Measurements from ENCODE around the gene GRM7. TPM values are rescaled to one million over a fixed set of nuclear protein-coding genes. Genes with fewer than 3 reads are reported as not detected.
A peak's percentile ranks its signal among the peaks of the same experiment; 100 is the strongest.

Gene GRM7
- total and polyA plus RNA-seq, 2 donors (not counting 1 experiment from before 2014, with no cell fraction given): not detected

DNA sequence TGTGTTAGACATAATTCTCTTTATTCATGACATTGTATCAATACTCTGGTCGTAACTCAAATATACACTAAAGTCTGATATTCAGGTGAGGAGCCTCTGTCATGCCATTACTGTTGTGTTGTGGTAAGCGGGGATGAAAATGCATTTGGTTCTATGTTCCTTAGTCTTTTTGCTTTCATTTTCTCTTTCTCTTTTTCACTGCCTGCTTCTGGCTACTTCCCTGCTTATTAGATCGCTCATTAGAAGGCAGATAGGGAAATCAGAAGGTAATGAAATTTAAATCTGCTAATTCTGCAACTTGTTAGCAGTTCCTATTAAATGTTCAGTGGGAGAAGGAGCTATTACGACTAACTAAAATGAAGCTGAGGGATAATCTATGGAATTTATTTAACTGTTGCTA lies 345.0 kb downstream of the GRM7 start:
- no peaks in the 10 kb centered on the region for H3K4me1 ChIP-seq (ENCODE audit: control insufficient read depth, extremely low read depth, insufficient read depth, low read length)
- H3K36me3 ChIP-seq (ENCODE audit: control insufficient read depth, insufficient read depth, low read length): no peaks in the 10 kb centered on the region
- H3K27me3 ChIP-seq (ENCODE audit: control insufficient read depth, insufficient read depth, low read length): no peaks in the 10 kb centered on the region
- H3K9me3 ChIP-seq (ENCODE audit: control insufficient read depth, insufficient read depth, low read depth, low read length): no peaks in the 10 kb centered on the region
- no peaks in the 10 kb centered on the region for H4K20me1 ChIP-seq (ENCODE audit: control insufficient read depth, extremely low read depth, insufficient read depth, low read length)
- no peak for DNase-seq (ENCODE audit: low read depth in 2 of 2)
- no peak overlapping the region for H3K9ac ChIP-seq (ENCODE audit: insufficient read depth, low read length)
- H3K27ac ChIP-seq (ENCODE audit: insufficient read depth, low read length): no peak overlapping the region
- peak overlapping the region in 1 of 4 experiments; percentile 5 for H3K4me3 ChIP-seq (replicated peaks in 1 of 4; ENCODE audit: control extremely low read depth in 1 of 4, insufficient read depth in 1 of 4, low read depth in 3 of 4, low read length in 4 of 4)
- no peak overlapping the region for H2AFZ ChIP-seq (ENCODE audit: low read length)
- no peaks in the 10 kb centered on the region for H3K79me2 ChIP-seq (ENCODE audit: control insufficient read depth, insufficient read depth, low read length)
- H3K4me2 ChIP-seq (ENCODE audit: extremely low read depth, insufficient read depth, low read length): no peak overlapping the region
- TF ChIP-seq, protein P1, sequence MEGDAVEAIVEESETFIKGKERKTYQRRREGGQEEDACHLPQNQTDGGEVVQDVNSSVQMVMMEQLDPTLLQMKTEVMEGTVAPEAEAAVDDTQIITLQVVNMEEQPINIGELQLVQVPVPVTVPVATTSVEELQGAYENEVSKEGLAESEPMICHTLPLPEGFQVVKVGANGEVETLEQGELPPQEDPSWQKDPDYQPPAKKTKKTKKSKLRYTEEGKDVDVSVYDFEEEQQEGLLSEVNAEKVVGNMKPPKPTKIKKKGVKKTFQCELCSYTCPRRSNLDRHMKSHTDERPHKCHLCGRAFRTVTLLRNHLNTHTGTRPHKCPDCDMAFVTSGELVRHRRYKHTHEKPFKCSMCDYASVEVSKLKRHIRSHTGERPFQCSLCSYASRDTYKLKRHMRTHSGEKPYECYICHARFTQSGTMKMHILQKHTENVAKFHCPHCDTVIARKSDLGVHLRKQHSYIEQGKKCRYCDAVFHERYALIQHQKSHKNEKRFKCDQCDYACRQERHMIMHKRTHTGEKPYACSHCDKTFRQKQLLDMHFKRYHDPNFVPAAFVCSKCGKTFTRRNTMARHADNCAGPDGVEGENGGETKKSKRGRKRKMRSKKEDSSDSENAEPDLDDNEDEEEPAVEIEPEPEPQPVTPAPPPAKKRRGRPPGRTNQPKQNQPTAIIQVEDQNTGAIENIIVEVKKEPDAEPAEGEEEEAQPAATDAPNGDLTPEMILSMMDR (conservative IDR thresholded peaks at IDR 0.05 in 1 of 2, IDR thresholded peaks at IDR 0.05 in 1 of 2; ENCODE audit: low read depth in 1 of 2, low read length in 2 of 2): no peak
- no peak for TF ChIP-seq EZH2 (IDR thresholded peaks at IDR 0.05; ENCODE audit: low read length, missing control alignments)

DNA sequence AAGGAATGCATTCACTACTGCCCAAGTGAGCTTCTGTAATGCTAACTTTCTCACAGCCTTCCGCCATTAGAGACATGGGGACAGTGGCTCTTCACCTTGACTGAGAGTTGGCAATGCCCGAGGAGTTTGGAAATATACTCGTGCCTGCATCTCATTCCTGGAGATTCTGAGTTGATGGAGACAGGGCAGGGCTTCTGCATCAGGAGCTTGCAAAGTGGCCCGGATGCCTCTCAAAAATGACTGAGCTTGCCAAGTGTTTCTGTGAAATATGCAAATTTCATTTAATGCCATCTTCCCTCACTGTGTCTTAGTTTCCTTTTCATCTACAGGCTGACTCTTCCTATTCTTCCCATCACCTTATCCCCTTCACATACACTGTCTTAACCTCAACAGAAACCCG lies 346.2 kb downstream of the GRM7 start:
- no peak overlapping the region for H3K4me3 ChIP-seq (replicated peaks in 1 of 4; ENCODE audit: control extremely low read depth in 1 of 4, insufficient read depth in 1 of 4, low read depth in 3 of 4, low read length in 4 of 4)

GRCh38 chr3:7207928-7208327 lies 347.0 kb downstream of the GRM7 start:
- Histone ChIP-seq H3K4me2 (ENCODE audit: extremely low read depth, insufficient read depth, low read length) (no peak overlapping the region), H3K36me3 (ENCODE audit: control insufficient read depth, insufficient read depth, low read length) (no peaks in the 10 kb centered on the region), H3K9ac (ENCODE audit: insufficient read depth, low read length) (no peak overlapping the region), H3K4me1 (ENCODE audit: control insufficient read depth, extremely low read depth, insufficient read depth, low read length) (no peaks in the 10 kb centered on the region), H2AFZ (ENCODE audit: low read length) (no peak overlapping the region), H3K27ac (ENCODE audit: insufficient read depth, low read length) (no peak overlapping the region), H3K4me3 (replicated peaks in 1 of 4; ENCODE audit: control extremely low read depth in 1 of 4, insufficient read depth in 1 of 4, low read depth in 3 of 4, low read length in 4 of 4) (no peak overlapping the region), H3K9me3 (ENCODE audit: control insufficient read depth, insufficient read depth, low read depth, low read length) (no peaks in the 10 kb centered on the region), H3K79me2 (ENCODE audit: control insufficient read depth, insufficient read depth, low read length) (no peaks in the 10 kb centered on the region), H3K27me3 (ENCODE audit: control insufficient read depth, insufficient read depth, low read length) (no peaks in the 10 kb centered on the region), H4K20me1 (ENCODE audit: control insufficient read depth, extremely low read depth, insufficient read depth, low read length) (no peaks in the 10 kb centered on the region)
- DNase-seq (ENCODE audit: low read depth in 2 of 2): no peak
- TF ChIP-seq, protein P1 (conservative IDR thresholded peaks at IDR 0.05 in 1 of 2, IDR thresholded peaks at IDR 0.05 in 1 of 2; ENCODE audit: low read depth in 1 of 2, low read length in 2 of 2): no peak
- TF ChIP-seq EZH2 (IDR thresholded peaks at IDR 0.05; ENCODE audit: low read length, missing control alignments): no peak

More for the DNA sequence above, 346.2 kb downstream of the GRM7 start:
- Histone ChIP-seq H4K20me1 (ENCODE audit: control insufficient read depth, extremely low read depth, insufficient read depth, low read length) (no peaks in the 10 kb centered on the region), H3K27me3 (ENCODE audit: control insufficient read depth, insufficient read depth, low read length) (no peaks in the 10 kb centered on the region), H3K9me3 (ENCODE audit: control insufficient read depth, insufficient read depth, low read depth, low read length) (no peaks in the 10 kb centered on the region), H3K36me3 (ENCODE audit: control insufficient read depth, insufficient read depth, low read length) (no peaks in the 10 kb centered on the region), H3K79me2 (ENCODE audit: control insufficient read depth, insufficient read depth, low read length) (no peaks in the 10 kb centered on the region), H3K27ac (ENCODE audit: insufficient read depth, low read length) (no peak overlapping the region), H2AFZ (ENCODE audit: low read length) (no peak overlapping the region), H3K4me1 (ENCODE audit: control insufficient read depth, extremely low read depth, insufficient read depth, low read length) (no peaks in the 10 kb centered on the region), H3K4me2 (ENCODE audit: extremely low read depth, insufficient read depth, low read length) (no peak overlapping the region), H3K9ac (ENCODE audit: insufficient read depth, low read length) (no peak overlapping the region)
- TF ChIP-seq, protein P1 (conservative IDR thresholded peaks at IDR 0.05 in 1 of 2, IDR thresholded peaks at IDR 0.05 in 1 of 2; ENCODE audit: low read depth in 1 of 2, low read length in 2 of 2): no peak
- TF ChIP-seq EZH2 (IDR thresholded peaks at IDR 0.05; ENCODE audit: low read length, missing control alignments): no peak
- DNase-seq (ENCODE audit: low read depth in 2 of 2): no peak
